Mammary epithelial cell (primary cell): ENCODE data around the gene BRAF.

Source experiments
- EZH2 ChIP-seq: IDR thresholded peaks from 2 replicates; pipeline ENCODE4 v1.6.1; 2012; ENCODE audit warnings: low read length, inconsistent platforms, borderline replicate concordance
- TF ChIP-seq, protein P1 (sequence below), 2 donors: IDR thresholded peaks in 1 of 2; conservative IDR thresholded peaks in 1 of 2; 2 replicates each; pipeline ENCODE4 v1.5.1; 2011 to 2012; ENCODE audit warnings: inconsistent platforms in 2 of 2, low read length in 2 of 2, mild to moderate bottlenecking in 2 of 2, control low read depth in 1 of 2, low read depth in 1 of 2; ENCODE audit not compliant: insufficient read depth in 1 of 2; ENCODE audit errors: extremely low read depth in 1 of 2

DNA sequence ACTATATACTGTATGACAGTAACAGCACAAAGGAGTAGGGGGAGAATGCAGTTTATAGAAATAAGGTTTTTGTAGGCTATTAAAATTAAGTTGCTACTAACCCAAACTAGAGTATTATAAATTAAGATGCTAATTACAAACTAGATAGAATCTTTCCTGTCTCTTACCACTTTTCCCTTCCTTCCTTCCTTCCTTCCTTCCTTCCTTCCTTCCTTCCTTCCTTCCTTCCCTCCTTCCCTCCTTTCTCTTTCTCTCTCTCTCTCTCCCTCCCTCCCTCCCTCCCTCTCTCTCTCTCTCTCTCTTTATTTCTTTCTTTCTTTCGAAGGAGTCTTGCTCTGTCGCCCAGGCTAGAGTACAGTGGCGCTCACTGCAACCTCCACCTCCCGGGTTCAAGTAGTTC, 36.4 kb upstream of the BRAF start:
- TF ChIP-seq, protein P1, sequence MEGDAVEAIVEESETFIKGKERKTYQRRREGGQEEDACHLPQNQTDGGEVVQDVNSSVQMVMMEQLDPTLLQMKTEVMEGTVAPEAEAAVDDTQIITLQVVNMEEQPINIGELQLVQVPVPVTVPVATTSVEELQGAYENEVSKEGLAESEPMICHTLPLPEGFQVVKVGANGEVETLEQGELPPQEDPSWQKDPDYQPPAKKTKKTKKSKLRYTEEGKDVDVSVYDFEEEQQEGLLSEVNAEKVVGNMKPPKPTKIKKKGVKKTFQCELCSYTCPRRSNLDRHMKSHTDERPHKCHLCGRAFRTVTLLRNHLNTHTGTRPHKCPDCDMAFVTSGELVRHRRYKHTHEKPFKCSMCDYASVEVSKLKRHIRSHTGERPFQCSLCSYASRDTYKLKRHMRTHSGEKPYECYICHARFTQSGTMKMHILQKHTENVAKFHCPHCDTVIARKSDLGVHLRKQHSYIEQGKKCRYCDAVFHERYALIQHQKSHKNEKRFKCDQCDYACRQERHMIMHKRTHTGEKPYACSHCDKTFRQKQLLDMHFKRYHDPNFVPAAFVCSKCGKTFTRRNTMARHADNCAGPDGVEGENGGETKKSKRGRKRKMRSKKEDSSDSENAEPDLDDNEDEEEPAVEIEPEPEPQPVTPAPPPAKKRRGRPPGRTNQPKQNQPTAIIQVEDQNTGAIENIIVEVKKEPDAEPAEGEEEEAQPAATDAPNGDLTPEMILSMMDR (conservative IDR thresholded peaks at IDR 0.05 in 1 of 2, IDR thresholded peaks at IDR 0.05 in 1 of 2; ENCODE audit: extremely low read depth in 1 of 2, insufficient read depth in 1 of 2, low read depth in 1 of 2, low read length in 2 of 2), result no peak
- no peak for TF ChIP-seq EZH2
